H1 (cell line): ENCODE measurements around the gene SLCO2A1. TPM values are rescaled to one million over a fixed set of nuclear protein-coding genes. Genes with fewer than 3 reads are reported as not detected.

ENCODE experiments used
- CTCF ChIA-PET: fragments of 300-600 bp; sonication (Branson Sonifier 250); formaldehyde crosslinking; loops from one replicate; lab custom pipeline; 2021; ENCODE audit not compliant: partially characterized antibody; lab: Charles Lee
- POLR2A ChIA-PET: fragments of 300-600 bp; sonication (Branson Sonifier 250); formaldehyde crosslinking; loops from one replicate; lab custom pipeline; 2021; ENCODE audit warnings: inconsistent platforms; ENCODE audit not compliant: partially characterized antibody; lab: Charles Lee
- DNase-seq, 2 experiments: peaks; one replicate each; pipeline versions ENCODE4 v3.0.0 to v3.0.0-alpha.2; 2010 to 2022; ENCODE audit warnings: low spot score in 2 of 2, low read depth in 1 of 2, mixed read lengths in 1 of 2
- FAIRE-seq: peaks from 2 replicates; lab custom pipeline; 2011; peaks lifted over from hg19 to GRCh38; lab: Jason Lieb, UNC
- H2AFZ ChIP-seq: 2 replicates; pipeline ENCODE4 v1.8.1; 2012; ENCODE audit warnings: low read length, inconsistent platforms
- H2AK5ac ChIP-seq: 2 replicates; pipeline ENCODE4 v1.6.1; 2013; ENCODE audit warnings: low read depth, low read length
- H2BK120ac ChIP-seq: replicated peaks from 2 replicates; pipeline ENCODE3; 2013; ENCODE audit warnings: low read depth, low read length, inconsistent platforms
- H2BK12ac ChIP-seq: 2 replicates; pipeline ENCODE4 v1.6.1; 2013; ENCODE audit warnings: low read depth, low read length
- H2BK15ac ChIP-seq: 2 replicates; pipeline ENCODE4 v1.6.1; 2013; ENCODE audit warnings: low read length
- H2BK20ac ChIP-seq: 2 replicates; pipeline ENCODE4 v1.6.1; 2013; ENCODE audit warnings: low read length
- H2BK5ac ChIP-seq: 2 replicates; pipeline ENCODE4 v1.6.1; 2013; ENCODE audit warnings: low read depth, low read length
- H3K14ac ChIP-seq: 2 replicates; pipeline ENCODE4 v1.6.1; 2013; ENCODE audit warnings: inconsistent platforms; ENCODE audit not compliant: insufficient read length
- H3K18ac ChIP-seq: 2 replicates; pipeline ENCODE4 v1.6.1; 2013; ENCODE audit warnings: low read length; ENCODE audit errors: extremely low read depth
- H3K23ac ChIP-seq: 2 replicates; pipeline ENCODE4 v1.6.1; 2013; ENCODE audit warnings: inconsistent platforms; ENCODE audit not compliant: insufficient read length
- H3K23me2 ChIP-seq: 2 replicates; pipeline ENCODE4 v1.6.1; 2013; ENCODE audit warnings: low read depth, low read length
- H3K27ac ChIP-seq: 2 replicates; pipeline ENCODE4 v1.6.1; 2011; ENCODE audit warnings: low read depth, low read length, inconsistent platforms
- H3K27me3 ChIP-seq, 4 experiments: replicated peaks in 1 of 4; 1 replicate in 1 of 4; 2 replicates in 3 of 4; pipeline versions ENCODE4 v1.6.1 to v1.8.1; 2011 to 2013; ENCODE audit warnings: low read length in 3 of 4, mild to moderate bottlenecking in 3 of 4, inconsistent platforms in 2 of 4, mixed read lengths in 2 of 4, moderate library complexity in 1 of 4; ENCODE audit not compliant: control insufficient read depth in 3 of 4, insufficient read depth in 3 of 4; ENCODE audit errors: extremely low read depth in 1 of 4
- H3K36me3 ChIP-seq, 4 experiments: 2 replicates each; pipeline versions ENCODE4 v1.6.1 to v1.8.1; 2011 to 2013; ENCODE audit warnings: mild to moderate bottlenecking in 4 of 4, low read length in 3 of 4, moderate library complexity in 2 of 4, control low read depth in 1 of 4, inconsistent platforms in 1 of 4; ENCODE audit not compliant: insufficient read depth in 4 of 4, control insufficient read depth in 2 of 4
- H3K4ac ChIP-seq: replicated peaks from 2 replicates; pipeline ENCODE3; 2013; ENCODE audit warnings: low read length, low read depth, mixed read lengths, inconsistent platforms; ENCODE audit not compliant: insufficient read length
- H3K4me1 ChIP-seq, 4 experiments: replicated peaks in 1 of 4; 1 replicate in 1 of 4; 2 replicates in 3 of 4; pipeline versions ENCODE4 v1.6.1 to v1.8.1; 2011 to 2013; ENCODE audit warnings: low read length in 3 of 4, inconsistent platforms in 2 of 4, mixed read lengths in 1 of 4; ENCODE audit not compliant: insufficient read depth in 4 of 4, control insufficient read depth in 3 of 4
- H3K4me2 ChIP-seq, 2 experiments: 2 replicates each; pipeline versions ENCODE4 v1.6.1 to v1.8.1; 2011 to 2013; ENCODE audit warnings: low read depth in 2 of 2, low read length in 2 of 2, control low read depth in 1 of 2, inconsistent platforms in 1 of 2, mild to moderate bottlenecking in 1 of 2; ENCODE audit not compliant: insufficient read depth in 1 of 2
- H3K4me3 ChIP-seq, 4 experiments: fragments of 200-600, 300-600 bp in 1 of 4; sonication (generic), shearing (Covaris generic), sonication (Bioruptor Twin) in 1 of 4; 2 replicates each; pipeline versions ENCODE4 v1.5.1 to v1.8.1; 2011 to 2016; ENCODE audit warnings: low read length in 4 of 4, low read depth in 3 of 4, control low read depth in 2 of 4, inconsistent platforms in 2 of 4, mild to moderate bottlenecking in 2 of 4, mixed read lengths in 1 of 4, moderate library complexity in 1 of 4; ENCODE audit not compliant: insufficient read depth in 2 of 4; ENCODE audit errors: extremely low read depth in 1 of 4
- H3K56ac ChIP-seq: replicated peaks from 2 replicates; pipeline ENCODE3; 2013; ENCODE audit warnings: low read depth, mild to moderate bottlenecking, mixed read lengths, low read length, inconsistent platforms; ENCODE audit not compliant: insufficient read length
- H3K79me1 ChIP-seq: 2 replicates; pipeline ENCODE4 v1.6.1; 2013; ENCODE audit warnings: low read depth, low read length, control low read depth
- H3K79me2 ChIP-seq, 2 experiments: 2 replicates each; pipeline versions ENCODE4 v1.6.1 to v1.8.1; 2012 to 2013; ENCODE audit warnings: low read length in 2 of 2, mild to moderate bottlenecking in 2 of 2, inconsistent platforms in 1 of 2; ENCODE audit not compliant: insufficient read depth in 2 of 2, control insufficient read depth in 1 of 2
- H3K9ac ChIP-seq, 4 experiments: replicated peaks in 1 of 4; 1 replicate in 1 of 4; 2 replicates in 3 of 4; pipeline versions ENCODE4 v1.6.1 to v1.8.1; 2011 to 2013; ENCODE audit warnings: low read depth in 3 of 4, low read length in 3 of 4, control low read depth in 2 of 4, mild to moderate bottlenecking in 2 of 4, moderate library complexity in 2 of 4, inconsistent platforms in 1 of 4; ENCODE audit errors: extremely low read depth in 1 of 4
- H3K9me3 ChIP-seq, 2 experiments: 2 replicates each; pipeline versions ENCODE4 v1.6.1 to v1.8.1; 2012 to 2013; ENCODE audit warnings: mild to moderate bottlenecking in 2 of 2, moderate library complexity in 2 of 2, control low read depth in 1 of 2, inconsistent platforms in 1 of 2, low read depth in 1 of 2, low read length in 1 of 2, mixed read lengths in 1 of 2; ENCODE audit not compliant: insufficient read depth in 2 of 2
- H4K20me1 ChIP-seq, 2 experiments: replicated peaks in 1 of 2; 2 replicates each; pipeline versions ENCODE3 to v1.8.1; 2011 to 2013; ENCODE audit warnings: inconsistent platforms in 2 of 2, low read length in 2 of 2, mild to moderate bottlenecking in 1 of 2; ENCODE audit not compliant: insufficient read depth in 2 of 2, control insufficient read depth in 1 of 2
- H4K5ac ChIP-seq: 2 replicates; pipeline ENCODE4 v1.6.1; 2013; ENCODE audit warnings: low read length, low read depth, mixed read lengths, inconsistent platforms; ENCODE audit not compliant: insufficient read length
- H4K8ac ChIP-seq: 2 replicates; pipeline ENCODE4 v1.8.0; 2013; ENCODE audit warnings: mild to moderate bottlenecking, moderate library complexity, low read length, inconsistent platforms; ENCODE audit not compliant: insufficient read depth; ENCODE audit errors: extremely low read depth
- H4K91ac ChIP-seq: replicated peaks from 2 replicates; pipeline ENCODE3; 2013; ENCODE audit warnings: low read length, mixed read lengths, inconsistent platforms; ENCODE audit not compliant: insufficient read length
- CREB1 ChIP-seq: IDR thresholded peaks from 2 replicates; pipeline ENCODE4 v1.6.1; 2012; ENCODE audit warnings: inconsistent platforms
- EP300 ChIP-seq, 2 experiments: IDR thresholded peaks; 1 replicate in 1 of 2; 2 replicates in 1 of 2; pipeline ENCODE4 v1.6.1; 2011 to 2012; ENCODE audit warnings: low read depth in 2 of 2, low read length in 2 of 2, mild to moderate bottlenecking in 2 of 2, borderline replicate concordance in 1 of 2, inconsistent platforms in 1 of 2, moderate library complexity in 1 of 2
- EZH2 ChIP-seq: fragments of 200-600 bp; sonication (generic); IDR thresholded peaks from 2 replicates; pipeline ENCODE4 v1.7.1; 2012; ENCODE audit warnings: low read depth, mild to moderate bottlenecking, moderate library complexity, low read length, inconsistent platforms; ENCODE audit not compliant: severe bottlenecking
- GTF2F1 ChIP-seq: IDR thresholded peaks from 2 replicates; pipeline ENCODE4 v1.6.1; 2012; ENCODE audit warnings: low read depth, low read length, improper control_type of control experiment, borderline replicate concordance
- JUN ChIP-seq: IDR thresholded peaks from 2 replicates; pipeline ENCODE4 v1.6.1; 2011; ENCODE audit warnings: low read depth, mild to moderate bottlenecking, improper control_type of control experiment, low read length
- JUND ChIP-seq: IDR thresholded peaks from 2 replicates; pipeline ENCODE4 v1.6.1; 2011; ENCODE audit warnings: mild to moderate bottlenecking, improper control_type of control experiment, low read length
- MAFK ChIP-seq: IDR thresholded peaks from 2 replicates; pipeline ENCODE4 v1.6.1; 2012; ENCODE audit warnings: low read depth, mild to moderate bottlenecking, improper control_type of control experiment, low read length
- NRF1 ChIP-seq: IDR thresholded peaks from 2 replicates; pipeline ENCODE4 v1.6.1; 2011; ENCODE audit warnings: mild to moderate bottlenecking, low read depth, low read length, improper control_type of control experiment
- RNF2 ChIP-seq: fragments of 200-900, 300-1000 bp; sonication (generic); IDR thresholded peaks from 2 replicates; pipeline ENCODE4 v1.7.1; 2016; ENCODE audit warnings: borderline replicate concordance, low read depth, mild to moderate bottlenecking, antibody characterized with exemption, low read length; ENCODE audit not compliant: poor library complexity, severe bottlenecking; ENCODE audit errors: missing control alignments
- SIN3A ChIP-seq, 2 experiments: IDR thresholded peaks in 1 of 2; conservative IDR thresholded peaks in 1 of 2; 2 replicates each; pipeline ENCODE4 v1.6.1; 2011 to 2012; ENCODE audit warnings: low read length in 2 of 2, improper control_type of control experiment in 1 of 2, low read depth in 1 of 2, mild to moderate bottlenecking in 1 of 2
- SP2 ChIP-seq: IDR thresholded peaks from 2 replicates; pipeline ENCODE4 v1.6.1; 2012; ENCODE audit warnings: mild to moderate bottlenecking, low read length, inconsistent platforms
- TEAD4 ChIP-seq: IDR thresholded peaks from 2 replicates; pipeline ENCODE4 v1.6.1; 2012; ENCODE audit warnings: low read depth, low read length, inconsistent platforms, mixed read lengths
- WGBS, 2 experiments: shearing (Covaris generic) in 1 of 2; methylation state at CpG; one replicate each; pipeline versions ENCODE4 v1.1.6 to v1.1.7; 2013 to 2015; ENCODE audit warnings: low lambda C conversion rate in 2 of 2, mixed read lengths in 2 of 2, inconsistent platforms in 1 of 2, low coverage in 1 of 2, missing lambda C conversion rate in 1 of 2; ENCODE audit not compliant: insufficient replicate concordance in 2 of 2, insufficient coverage in 1 of 2, insufficient read length in 1 of 2; ENCODE audit errors: extremely low coverage in 1 of 2, missing lambda C conversion rate in 1 of 2; 5-methylcytosine and 5-hydroxymethylcytosine counted together
- polyA plus RNA-seq, 7 experiments: library from polyadenylated mRNA; depleted of rRNA in 3 of 7; stranded (reverse) in 5 of 7; unstranded in 2 of 7; fragments of >200 nt in 5 of 7; fragments of 200-250 nt in 2 of 7; gene quantifications; 1 replicate in 5 of 7; 2 replicates in 1 of 7; 4 replicates in 1 of 7; pipeline versions ENCODE4 v1.2.1 to v1.2.3, GENCODE V29; 2011 to 2013; ENCODE audit warnings: missing spikeins in 2 of 7, mixed read lengths in 2 of 7
- total RNA-seq: library from RNA; stranded (reverse); fragmentation: NEBNext Ultra II Directional; extraction: Animal tissue kit (Norgen Biotek cat#: 25700); gene quantifications from 2 replicates; pipeline ENCODE4 v1.2.1, GENCODE V29; 2021

SLCO2A1 gene
- total and polyA plus RNA-seq, 2 of the 8 experiments (the other 6 are each of a cell fraction or from before 2014, with no cell fraction given), result 1.1 to 2.3 TPM

DNA sequence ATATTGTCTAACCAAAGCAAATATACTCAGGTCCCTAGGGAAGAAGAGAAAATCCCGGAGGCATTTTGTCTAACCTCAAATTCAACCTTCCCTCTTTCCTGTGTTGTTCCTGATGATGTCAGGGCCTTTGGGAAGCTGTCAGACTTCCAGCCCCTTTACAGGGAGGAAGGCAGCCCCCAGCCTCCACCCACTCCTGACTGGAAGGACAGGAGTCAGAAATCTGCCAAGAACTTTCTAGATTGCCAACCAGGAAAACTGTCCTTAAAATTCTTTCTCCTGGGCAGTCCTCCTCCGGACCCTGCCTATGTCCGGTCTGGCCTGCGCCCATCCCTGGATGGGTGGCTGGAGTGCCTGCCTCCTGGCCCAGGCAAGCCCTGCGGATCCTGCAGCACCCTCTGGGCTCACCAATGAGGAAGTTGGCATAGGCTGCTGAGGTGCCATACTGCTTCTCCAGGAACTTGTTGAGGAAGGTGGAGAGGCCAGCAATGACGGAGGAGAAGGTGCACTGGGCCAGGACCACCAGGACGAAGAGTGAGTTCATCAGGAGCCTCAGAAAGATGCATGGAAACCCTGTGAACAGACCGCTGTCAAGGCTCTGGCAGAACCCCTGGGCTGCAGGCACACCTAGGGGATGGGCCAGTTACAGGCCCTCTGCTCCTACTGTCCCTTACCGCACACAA, 81.5 kb downstream of the SLCO2A1 start:
- Histone ChIP-seq H3K79me2 (no peaks in the 10 kb centered on the region), H2BK15ac (no peak overlapping the region), H4K5ac (no peak overlapping the region), H3K4me1 (peaks cover 0 to 8% (median 1%) of the 10 kb centered on the region in 4 experiments; a peak in 1 of 7 replicates), H2AK5ac (no peak overlapping the region), H3K4me3 (no peak overlapping the region), H4K8ac (peak overlapping the region; percentile 45), H3K4ac (no peak overlapping the region), H3K79me1 (no peaks in the 10 kb centered on the region), H3K27ac (no peak overlapping the region), H2BK120ac (no peak overlapping the region), H2BK20ac (no peak overlapping the region; the same call in 1 of the 2 replicates), H3K9ac (no peak overlapping the region), H3K4me2 (no peak overlapping the region), H3K23ac (no peak overlapping the region), H3K23me2 (no peaks in the 10 kb centered on the region), H2AFZ (no peak overlapping the region), H3K14ac (no peak overlapping the region), H2BK12ac (peak overlapping the region; percentile 55; the same call in 1 of the 2 replicates), H3K36me3 (no peaks in the 10 kb centered on the region), H3K18ac (no peak overlapping the region), H2BK5ac (no peak overlapping the region), H3K56ac (no peak overlapping the region), H3K27me3 (peaks cover 0 to 2% (median 0%) of the 10 kb centered on the region in 4 experiments; a peak in 2 of 7 replicates), H4K91ac (no peak overlapping the region), H3K9me3 (no peaks in the 10 kb centered on the region), H4K20me1 (no peaks in the 10 kb centered on the region)
- WGBS, 2 experiments, result 88% methylated on average over 9 of the region's 9 CpGs; no CpG with 5 or more reads in 1 of the 2 experiments
- DNase-seq (no peak), FAIRE-seq (no peak)
- CTCF ChIA-PET, result interaction anchor here (1.6 to 7.0 kb wide), 2 partner anchors 9 to 19 kb away, joined by 4 to 38 read pairs; no protein-coding TSS in a partner anchor
- POLR2A ChIA-PET, result no interaction called here
- TF ChIP-seq JUND, result no peak
- no peak for TF ChIP-seq JUN
- no peak for TF ChIP-seq SP2
- TF ChIP-seq MAFK, result no peak
- TF ChIP-seq RNF2, result no peak
- no peak for TF ChIP-seq NRF1
- no peak for TF ChIP-seq EP300 (IDR thresholded peaks at IDR 0.05; ENCODE audit: borderline replicate concordance in 1 of 2, low read depth in 2 of 2, low read length in 2 of 2)
- no peak for TF ChIP-seq TEAD4
- TF ChIP-seq CREB1, result no peak
- no peak for TF ChIP-seq GTF2F1
- TF ChIP-seq EZH2, result no peak
- TF ChIP-seq SIN3A (conservative IDR thresholded peaks at IDR 0.05 in 1 of 2, IDR thresholded peaks at IDR 0.05 in 1 of 2; ENCODE audit: low read depth in 1 of 2, low read length in 2 of 2), result no peak
